Stimulated activated CD4-positive, alpha-beta T cell treated with anti-CD3 and anti-CD28 coated beads, Interleukin-15, amount 100 ng/mL, for 24 hours (primary cell): ENCODE measurements around the gene COPA.
"Not testable (repeated sequence)": the region's sequence is repeated elsewhere in the genome, so short reads cannot be mapped to it uniquely, and the experiment has no call there.

Source experiments
- DNase-seq: peaks from one replicate; pipeline ENCODE4 v3.0.0-alpha.2; 2020

COPA gene

DNA sequence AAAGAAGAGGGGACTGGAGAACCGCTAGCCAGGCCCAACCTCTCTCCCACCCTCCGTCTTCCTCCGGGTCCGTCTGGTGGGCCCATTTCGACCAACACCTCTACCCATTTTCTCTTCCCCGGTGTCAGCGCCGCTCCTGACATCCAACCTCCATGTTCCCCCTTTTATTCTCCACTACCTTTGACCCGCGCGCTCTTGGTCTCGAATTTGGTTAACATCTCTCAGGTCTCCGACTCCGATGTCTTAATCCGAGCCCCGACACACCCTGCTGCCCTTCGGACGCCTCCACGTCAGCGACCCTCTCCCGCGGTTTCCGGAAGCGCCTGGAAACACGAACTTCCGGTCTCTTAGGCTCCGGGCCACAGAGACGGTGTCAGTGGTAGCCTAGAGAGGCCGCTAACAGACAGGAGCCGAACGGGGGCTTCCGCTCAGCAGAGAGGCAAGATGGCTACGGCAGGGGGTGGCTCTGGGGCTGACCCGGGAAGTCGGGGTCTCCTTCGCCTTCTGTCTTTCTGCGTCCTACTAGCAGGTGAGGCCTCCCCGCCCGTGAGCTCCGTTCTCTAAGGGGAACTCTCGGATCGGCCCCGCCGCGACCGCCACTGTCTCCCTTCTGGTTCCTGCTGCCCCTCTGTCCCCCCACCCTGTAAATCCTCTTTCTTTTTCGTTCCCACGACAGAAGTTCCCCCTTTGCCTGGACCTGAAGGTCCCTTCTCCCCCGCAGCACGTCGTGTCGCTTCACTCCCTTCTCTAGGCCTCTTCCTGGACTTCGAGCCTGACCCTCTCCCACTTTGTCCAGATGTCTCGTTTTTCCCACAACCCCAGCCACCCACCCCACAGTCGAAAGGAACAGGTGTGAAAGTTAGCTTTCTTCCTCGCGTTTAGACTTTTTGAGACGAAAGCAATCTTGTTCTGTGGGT, at the start of gene COPA, which contains the start of gene NCSTN:
Gene COPA, minus strand, starts transcription at position 298 of the 917 bp plus-strand sequence. Its CDS starts 80 bp downstream, at position 218.
Gene NCSTN, plus strand, starts transcription at position 431 of the 917 bp plus-strand sequence. Its CDS starts 14 bp downstream, at position 445.
- peak; percentile 93 for DNase-seq

DNA sequence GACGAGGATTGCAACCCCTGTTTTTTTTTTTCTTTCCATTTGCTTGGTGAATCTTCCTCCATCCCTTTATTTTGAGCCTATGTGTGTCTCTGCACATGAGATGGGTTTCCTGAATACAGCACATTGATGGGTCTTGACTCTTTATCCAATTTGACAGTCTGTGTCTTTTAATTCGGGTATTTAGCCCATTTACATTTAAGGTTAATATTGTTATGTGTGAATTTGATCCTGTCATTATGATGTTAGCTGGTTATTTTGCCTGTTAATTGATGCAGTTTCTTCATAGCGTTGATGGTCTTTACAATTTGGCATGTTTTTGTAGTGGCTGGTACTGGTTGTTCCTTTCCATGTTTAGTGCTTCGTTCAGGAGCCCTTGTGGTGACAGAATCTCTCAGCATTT, 45.4 kb upstream of the COPA start:
- DNase-seq = not testable (repeated sequence)

DNA sequence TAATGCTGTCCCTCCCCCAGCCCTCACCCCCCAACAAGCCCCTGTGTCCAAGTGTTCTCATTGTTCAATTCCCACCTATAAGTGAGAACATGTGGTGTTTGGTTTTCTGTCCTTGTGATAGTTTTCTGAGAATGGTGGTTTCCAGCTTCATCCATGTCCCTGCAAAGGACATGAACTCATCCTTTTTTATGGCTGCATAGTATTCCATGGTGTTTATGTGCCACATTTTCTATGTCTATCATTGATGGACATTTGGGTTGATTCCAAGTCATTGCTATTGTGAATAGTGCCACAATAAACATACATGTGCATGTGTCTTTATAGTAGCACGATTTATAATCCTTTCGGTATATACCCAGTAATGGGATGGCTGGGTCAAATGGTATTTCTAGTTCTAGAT, 41.8 kb upstream of the COPA start:
- DNase-seq = not testable (repeated sequence)

DNA sequence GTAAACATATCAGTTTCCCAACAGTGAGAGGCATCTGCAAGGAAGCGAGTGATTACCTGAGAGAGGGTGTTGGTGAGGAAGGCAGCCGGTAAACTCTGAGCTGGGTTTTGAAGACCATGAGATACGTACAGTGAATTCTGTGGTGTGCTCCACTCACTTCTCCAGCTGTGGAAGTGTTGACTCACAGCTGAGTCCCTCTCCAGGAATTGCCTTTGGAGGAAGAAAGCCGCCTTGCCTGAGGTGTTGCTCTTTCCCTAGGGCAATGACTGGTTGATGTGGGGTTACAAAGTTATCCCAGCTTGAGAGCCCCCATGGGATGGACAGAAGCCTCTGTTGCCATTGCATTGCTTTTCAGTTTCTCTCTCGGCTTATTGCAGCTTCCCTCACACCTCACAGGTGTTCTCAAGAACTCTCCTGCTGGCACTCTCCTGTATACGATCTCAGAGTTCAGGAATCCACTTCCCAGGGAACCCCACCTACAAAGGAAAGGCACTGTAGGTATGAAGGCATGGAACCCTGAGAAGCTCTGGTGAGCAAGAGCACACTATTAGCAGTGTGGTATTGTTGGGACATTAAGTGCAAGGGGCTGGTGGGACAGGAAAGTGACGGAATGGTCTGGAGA, 34.6 kb upstream of the COPA start:
- no peak for DNase-seq

GRCh38 chr1:160376525-160377131, 33.6 kb upstream of the COPA start:
- DNase-seq = peak; percentile 23

DNA sequence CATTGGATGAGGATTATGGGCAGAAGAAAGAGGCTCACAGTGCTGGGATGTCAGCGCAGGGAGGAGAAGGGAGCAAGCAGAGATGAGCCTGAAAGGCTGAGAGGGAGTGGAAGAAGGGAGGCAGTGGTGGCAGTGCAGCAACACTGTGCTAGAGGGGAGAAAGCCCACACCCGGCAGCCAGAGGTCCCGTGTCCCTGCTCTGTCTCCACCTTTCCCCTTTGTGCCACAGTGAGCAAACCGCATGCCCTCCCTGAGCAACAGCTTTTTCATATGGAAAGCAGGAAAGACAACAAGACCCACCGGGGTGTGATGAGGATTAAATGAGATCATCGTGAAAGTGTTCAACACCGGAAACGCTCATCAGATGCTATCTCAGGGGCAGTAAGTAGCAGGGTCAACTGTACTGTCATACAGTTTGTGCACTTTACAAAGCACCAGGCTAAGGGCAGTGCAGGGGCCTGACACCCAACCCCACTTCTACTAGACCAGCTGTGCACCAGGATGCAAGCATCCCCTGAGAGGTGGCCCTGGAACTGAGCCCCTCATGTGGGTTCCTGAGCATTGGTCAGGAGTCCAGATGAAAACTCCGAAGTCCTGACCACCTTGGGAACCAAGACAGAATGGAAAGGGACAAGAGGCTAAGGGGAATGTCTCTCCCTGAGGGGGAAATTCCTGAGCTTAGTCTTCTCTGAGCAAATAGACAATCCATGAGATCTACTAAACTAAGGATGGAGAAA, 32.9 kb upstream of the COPA start:
- no peak for DNase-seq

- DNase-seq = no peak
These were observed 31.5 kb upstream of the COPA start for GRCh38 chr1:160374306-160375110.

DNA sequence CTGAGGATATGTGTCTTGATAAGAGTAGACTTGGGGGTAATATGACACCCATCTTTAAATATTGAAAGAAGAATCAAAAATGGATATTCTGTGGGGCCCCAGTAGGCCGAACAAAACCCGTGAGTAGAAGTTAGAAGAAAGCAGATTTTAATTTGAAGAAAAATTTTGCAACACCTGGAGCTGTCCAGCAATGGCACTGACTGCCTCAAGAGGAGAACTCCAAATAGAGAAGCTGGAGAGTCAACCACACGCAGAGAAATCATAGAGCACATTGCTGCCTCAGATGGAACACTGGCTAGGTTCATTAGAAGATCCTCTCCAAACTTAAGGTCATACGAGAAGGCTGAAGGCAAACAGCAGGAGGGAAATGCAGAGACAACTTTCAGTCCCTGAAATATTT, 30.6 kb upstream of the COPA start:
- no peak for DNase-seq

GRCh38 chr1:160371756-160372155, 28.7 kb upstream of the COPA start:
- DNase-seq = no peak

GRCh38 chr1:160371346-160371631, 28.2 kb upstream of the COPA start:
- no peak for DNase-seq

DNA sequence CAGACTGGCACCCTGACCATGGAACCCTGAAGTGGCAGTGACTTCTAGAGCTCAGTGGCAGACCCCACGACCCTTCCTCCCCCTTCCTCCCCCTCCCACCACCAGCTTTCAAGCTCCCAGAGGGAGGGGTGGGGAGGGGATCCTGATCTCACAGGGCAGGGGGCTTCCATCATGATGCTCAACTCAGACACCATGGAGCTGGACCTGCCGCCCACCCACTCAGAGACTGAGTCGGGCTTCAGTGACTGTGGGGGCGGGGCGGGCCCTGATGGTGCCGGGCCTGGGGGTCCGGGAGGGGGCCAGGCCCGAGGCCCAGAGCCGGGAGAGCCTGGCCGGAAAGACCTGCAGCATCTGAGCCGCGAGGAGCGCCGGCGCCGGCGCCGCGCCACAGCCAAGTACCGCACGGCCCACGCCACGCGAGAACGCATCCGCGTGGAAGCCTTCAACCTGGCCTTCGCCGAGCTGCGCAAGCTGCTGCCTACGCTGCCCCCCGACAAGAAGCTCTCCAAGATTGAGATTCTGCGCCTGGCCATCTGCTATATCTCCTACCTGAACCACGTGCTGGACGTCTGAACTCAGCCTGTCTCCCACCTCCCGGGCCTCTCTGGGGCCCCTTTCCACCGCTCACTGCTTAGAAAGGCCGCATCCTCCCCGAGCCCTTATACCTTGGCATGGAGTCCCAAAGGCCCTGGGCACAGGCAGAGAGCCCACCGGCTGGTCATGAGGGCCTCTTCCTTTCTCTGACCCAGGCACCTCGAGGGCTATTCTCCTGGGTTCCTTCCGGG, 27.7 kb upstream of the COPA start:
- no peak for DNase-seq

DNA sequence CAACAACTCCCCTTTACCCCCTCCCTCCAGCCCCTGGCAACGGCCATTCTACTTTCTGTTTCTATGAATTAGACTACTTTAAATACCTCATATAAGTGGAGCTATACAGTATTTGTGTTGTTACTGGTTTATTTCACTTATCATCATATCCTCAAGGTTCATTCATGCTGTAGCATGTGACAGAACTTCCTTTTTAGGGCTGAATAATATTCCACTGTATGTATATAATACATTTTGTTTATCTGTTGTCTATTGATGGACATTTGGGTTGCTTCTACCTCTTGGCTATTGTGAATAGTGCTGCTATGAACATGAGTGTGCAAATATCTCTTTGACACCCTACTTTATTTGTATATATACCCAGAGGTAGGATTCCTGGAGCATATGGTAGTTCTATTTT, 26.0 kb upstream of the COPA start:
- DNase-seq = no peak

GRCh38 chr1:160367934-160368923, 25.2 kb upstream of the COPA start:
- no peak for DNase-seq

GRCh38 chr1:160367516-160367900, 24.5 kb upstream of the COPA start:
- DNase-seq = no peak

DNA sequence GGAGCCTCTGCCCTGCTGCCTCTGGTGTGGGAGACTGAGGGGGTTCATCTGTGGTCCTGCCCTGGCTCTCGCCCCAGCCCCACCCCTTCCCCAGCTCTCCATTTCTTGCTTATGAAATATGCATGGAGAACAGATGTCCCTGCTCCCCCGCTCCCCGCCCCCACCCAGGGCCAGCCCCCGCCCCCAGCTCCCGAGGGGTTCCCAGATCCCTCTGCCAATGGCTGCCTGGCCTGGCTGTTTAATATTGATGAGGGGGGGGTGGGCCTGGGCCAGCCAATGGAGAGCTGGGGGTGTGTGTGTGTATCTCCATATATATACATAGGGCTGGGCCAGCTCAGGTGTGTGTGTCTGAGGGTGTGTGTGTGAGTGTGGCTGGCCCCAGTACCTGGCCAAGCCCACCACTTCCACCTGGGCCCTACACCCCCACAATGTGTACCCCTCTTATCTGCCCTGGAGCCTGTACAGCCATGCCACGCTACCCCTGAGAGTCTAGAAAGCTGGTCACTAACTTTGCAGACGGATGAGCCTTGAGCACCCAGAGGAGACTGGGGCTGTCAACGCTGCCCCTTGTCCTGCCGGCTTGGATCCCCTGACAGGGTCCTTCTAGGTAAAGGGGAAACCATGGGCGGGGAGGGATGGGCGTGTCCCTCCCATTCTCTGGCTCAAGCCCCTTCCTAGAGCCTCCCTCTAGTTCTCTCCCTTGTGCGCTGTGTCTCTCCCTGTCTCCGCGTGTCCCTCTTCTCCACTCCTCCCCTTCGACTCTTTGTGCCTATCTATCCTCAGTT, 23.9 kb upstream of the COPA start, which contains the start of gene NHLH1:
Gene NHLH1, plus strand, starts transcription at position 341 of the 785 bp plus-strand sequence. CDS start 3,661 bp downstream, outside the sequence.
- DNase-seq = no peak

DNA sequence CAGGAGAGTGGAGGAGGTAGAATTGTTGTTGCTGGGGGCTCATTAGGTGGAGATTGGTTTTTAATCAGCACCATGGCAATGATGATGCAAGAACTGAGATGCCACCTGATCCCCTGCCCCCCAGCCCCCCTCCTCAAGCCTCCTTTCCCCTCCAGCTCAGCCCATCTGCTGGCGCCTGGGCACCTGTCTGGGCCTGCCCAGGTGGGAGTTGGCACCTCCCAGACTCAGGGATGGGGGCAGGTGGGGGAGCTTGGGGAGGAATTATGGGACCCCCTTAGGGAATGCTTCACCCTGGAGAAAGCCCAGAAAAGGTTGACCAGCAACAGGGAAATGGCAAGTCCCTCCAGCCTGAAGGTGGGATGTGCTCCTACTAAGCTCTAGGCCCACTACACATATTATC, 22.3 kb upstream of the COPA start:
- DNase-seq = no peak

GRCh38 chr1:160363951-160364735, 21.1 kb upstream of the COPA start:
- no peak for DNase-seq

DNA sequence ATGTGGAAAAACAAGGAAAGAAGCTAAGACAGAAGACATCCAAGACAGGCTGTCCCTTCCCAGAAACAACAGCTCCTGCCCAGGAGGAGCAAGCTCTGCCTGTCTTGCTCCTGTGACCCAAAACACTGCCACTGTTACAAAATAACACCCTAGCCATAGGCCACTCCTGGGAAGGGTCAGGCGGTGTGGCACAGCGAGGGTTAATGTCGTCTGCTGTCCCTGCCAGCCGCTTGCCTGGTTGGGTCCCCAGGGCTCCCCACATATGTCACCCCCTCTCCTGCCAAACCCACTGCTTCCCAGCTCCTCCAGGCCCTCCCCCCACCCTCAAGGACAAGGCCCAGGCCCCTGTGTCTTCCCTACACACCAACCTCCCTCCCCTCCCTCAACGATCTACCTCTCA, 20.0 kb upstream of the COPA start:
- DNase-seq = no peak
